PFSK-1 (cell line): Measurements from ENCODE around the gene DYNLT1.

Experiments used
- FOXP2 ChIP-seq: optimal IDR thresholded peaks from 2 replicates; pipeline ENCODE3; 2011; ENCODE audit warnings: borderline replicate concordance, control low read depth, inconsistent platforms; ENCODE audit not compliant: insufficient read depth; ENCODE audit errors: extremely low read length, extremely low read depth
- POLR2AphosphoS5 ChIP-seq: IDR thresholded peaks from 2 replicates; pipeline ENCODE4 v1.6.1; 2012; ENCODE audit warnings: low read depth, mild to moderate bottlenecking, control low read depth, low read length, moderate library complexity
- REST ChIP-seq, 2 experiments: IDR thresholded peaks; 2 replicates each; pipeline versions ENCODE4 v1.6.1 to v1.8.0; 2011 to 2012; ENCODE audit warnings: low read depth in 2 of 2, low read length in 2 of 2, control low read depth in 1 of 2, inconsistent platforms in 1 of 2, mild to moderate bottlenecking in 1 of 2, moderate library complexity in 1 of 2; ENCODE audit not compliant: insufficient read depth in 1 of 2
- SIN3A ChIP-seq: IDR thresholded peaks from 2 replicates; pipeline ENCODE4 v1.6.1; 2012; ENCODE audit warnings: mild to moderate bottlenecking, low read length, moderate library complexity, borderline replicate concordance; ENCODE audit not compliant: insufficient read depth
- TAF1 ChIP-seq: IDR thresholded peaks from 2 replicates; pipeline ENCODE4 v1.6.1; 2012; ENCODE audit warnings: low read length, control low read depth, borderline replicate concordance; ENCODE audit not compliant: insufficient read depth

DYNLT1 gene

GRCh38 chr6:158667360-158667981, 22.9 kb upstream of the DYNLT1 start:
- TF ChIP-seq POLR2AphosphoS5 (no peak), TAF1 (no peak), SIN3A (no peak), FOXP2 (no peak), REST (IDR thresholded peaks at IDR 0.05; ENCODE audit: insufficient read depth in 1 of 2, low read depth in 2 of 2, low read length in 2 of 2) (no peak)

DNA sequence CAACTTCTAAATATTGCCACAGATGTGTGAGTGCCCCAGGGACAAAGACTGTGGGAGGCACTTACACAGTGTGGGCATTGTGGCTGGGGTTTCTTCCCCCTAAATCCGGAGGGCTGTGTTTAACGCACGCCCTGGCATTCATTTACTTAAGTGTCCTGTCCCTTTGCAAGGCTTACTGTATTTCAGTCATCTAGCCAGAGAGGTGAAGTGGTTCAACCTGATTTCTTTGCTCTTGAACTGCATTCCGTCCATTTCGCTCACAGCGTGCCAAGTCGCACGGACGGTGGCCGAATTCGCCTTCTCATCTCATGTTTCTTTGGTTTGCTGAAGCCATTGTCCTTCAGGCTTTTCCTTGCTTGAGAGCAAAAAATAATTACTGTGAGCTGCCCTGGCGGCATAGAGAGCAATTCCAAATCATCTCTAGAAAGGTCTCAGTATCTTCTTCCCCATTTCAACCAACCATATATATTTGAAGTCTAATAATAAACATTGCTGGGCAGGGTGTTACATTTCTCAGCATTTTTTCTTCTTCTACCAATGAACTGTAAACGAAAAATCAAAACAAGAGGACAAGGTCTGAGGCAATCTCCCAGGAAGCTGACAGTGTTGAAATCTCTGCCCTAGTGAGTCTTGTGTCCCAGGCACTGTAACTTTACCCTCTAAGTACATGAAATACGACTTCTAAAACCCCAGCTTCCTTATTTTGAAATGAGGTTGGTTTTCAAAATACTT, 22.3 kb upstream of the DYNLT1 start:
- TF ChIP-seq FOXP2 (no peak), TAF1 (no peak), REST (IDR thresholded peaks at IDR 0.05; ENCODE audit: insufficient read depth in 1 of 2, low read depth in 2 of 2, low read length in 2 of 2) (no peak), SIN3A (no peak), POLR2AphosphoS5 (no peak)

- no peak for TF ChIP-seq POLR2AphosphoS5
- no peak for TF ChIP-seq REST (IDR thresholded peaks at IDR 0.05; ENCODE audit: insufficient read depth in 1 of 2, low read depth in 2 of 2, low read length in 2 of 2)
- TF ChIP-seq SIN3A = no peak
- TF ChIP-seq TAF1 = no peak
- no peak for TF ChIP-seq FOXP2
These were observed 20.8 kb upstream of the DYNLT1 start for GRCh38 chr6:158665332-158665731.

- TF ChIP-seq SIN3A = no peak
- TF ChIP-seq POLR2AphosphoS5 = no peak
- no peak for TF ChIP-seq FOXP2
- no peak for TF ChIP-seq REST (IDR thresholded peaks at IDR 0.05; ENCODE audit: insufficient read depth in 1 of 2, low read depth in 2 of 2, low read length in 2 of 2)
- TF ChIP-seq TAF1 = no peak
These were observed 19.2 kb upstream of the DYNLT1 start for GRCh38 chr6:158663625-158664165.

DNA sequence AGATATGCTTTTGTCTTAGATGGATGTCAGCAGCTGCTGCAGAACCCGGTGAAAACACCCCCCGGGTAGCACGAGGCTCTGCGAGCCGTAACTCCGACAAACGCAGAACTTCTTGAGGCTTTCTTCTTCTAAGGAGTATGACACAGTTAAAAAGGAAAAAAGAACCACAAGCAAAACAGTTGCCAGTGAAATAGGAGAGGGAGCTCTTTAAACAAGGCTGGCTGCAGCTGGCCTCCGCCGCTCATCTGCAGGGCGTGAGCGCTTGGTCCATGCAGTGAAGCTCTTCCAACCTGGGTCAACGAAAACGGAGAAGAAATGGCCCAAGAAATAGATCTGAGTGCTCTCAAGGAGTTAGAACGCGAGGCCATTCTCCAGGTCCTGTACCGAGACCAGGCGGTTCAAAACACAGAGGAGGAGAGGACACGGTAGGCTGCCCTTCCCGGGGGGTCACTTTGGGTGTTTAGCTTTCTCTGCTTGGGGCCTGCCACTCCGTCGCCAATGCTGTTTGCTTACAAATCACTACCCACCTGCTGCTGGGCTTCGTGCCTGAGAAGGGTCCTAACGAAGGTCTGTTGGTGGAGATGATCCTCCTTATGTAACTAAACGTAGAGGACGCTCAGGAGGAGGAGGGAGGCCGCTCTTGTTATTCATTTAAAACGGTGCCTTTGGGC, 18.5 kb upstream of the DYNLT1 start:
- TF ChIP-seq TAF1 (no peak), REST (IDR thresholded peaks at IDR 0.05; ENCODE audit: insufficient read depth in 1 of 2, low read depth in 2 of 2, low read length in 2 of 2) (no peak), FOXP2 (no peak), SIN3A (no peak), POLR2AphosphoS5 (no peak)
